HCT116 (cell line): Measurements from ENCODE around the gene CABYR. TPM values are rescaled to one million over a fixed set of nuclear protein-coding genes. Genes with fewer than 3 reads are reported as not detected.

Experiments used
- ATAC-seq: fragments of 200-7000 bp; cut with Tn5 transposase; 2 replicates; pipeline ENCODE4 v1.9.1; 2020; ENCODE audit warnings: mild to moderate bottlenecking, moderate library complexity
- BruUV-seq: library from RNA; stranded (reverse); fragments of 400-500 nt; replicated peaks from 2 replicates; lab custom pipeline; 2021; lab: Mats Ljungman, UMichigan
- CTCF ChIA-PET: fragments of 300-600 bp; sonication (Branson Sonifier 250); formaldehyde crosslinking; loops from one replicate; lab custom pipeline; 2021; ENCODE audit warnings: antibody characterized with exemption; lab: Charles Lee
- POLR2A ChIA-PET: fragments of 300-600, 350-600 bp; sonication (Branson Sonifier 250); formaldehyde crosslinking; loops from one replicate; lab custom pipeline; 2021; ENCODE audit warnings: antibody characterized with exemption; lab: Charles Lee
- RAD21 ChIA-PET, 2 experiments: fragments of 300-600 bp; sonication (Branson Sonifier 250); formaldehyde crosslinking; loops; one replicate each; lab custom pipeline; 2023; ENCODE audit warnings: low total read pairs in 2 of 2; ENCODE audit not compliant: uncharacterized antibody in 2 of 2, unreplicated experiment in 2 of 2, low non-redundant PET in 1 of 2; lab: Charles Lee
- DNase-seq: peaks from one replicate; pipeline ENCODE4 v3.0.0-alpha.2; 2010; ENCODE audit warnings: low read depth, low spot score
- H2AFZ ChIP-seq: fragments of 200-600 bp; shearing (Covaris generic), sonication (generic); 2 replicates; pipeline ENCODE4 v1.6.1; 2017; ENCODE audit warnings: low read depth, mixed run types, mixed read lengths, antibody characterized with exemption, low read length; ENCODE audit not compliant: poor library complexity, severe bottlenecking
- H3K27ac ChIP-seq: 2 replicates; pipeline ENCODE4 v1.5.1; 2012; ENCODE audit warnings: low read depth, low read length
- H3K27me3 ChIP-seq: fragments of 200-600 bp; sonication (generic); 2 replicates; pipeline ENCODE4 v1.6.1; 2016; ENCODE audit warnings: mixed run types, low read length, mixed read lengths; ENCODE audit not compliant: insufficient read depth
- H3K36me3 ChIP-seq, 2 experiments: fragments of 200-500 bp in 1 of 2; fragments of 200-600 bp in 1 of 2; sonication (Bioruptor generic) in 1 of 2; sonication (generic) in 1 of 2; 2 replicates each; pipeline versions ENCODE4 v1.5.1 to v1.6.1; 2014 to 2016; ENCODE audit warnings: low read length in 2 of 2, inconsistent platforms in 1 of 2, mixed read lengths in 1 of 2, mixed run types in 1 of 2; ENCODE audit not compliant: insufficient read depth in 2 of 2, control insufficient read depth in 1 of 2
- H3K4me1 ChIP-seq, 2 experiments: fragments of 200-600 bp in 1 of 2; sonication (generic) in 1 of 2; 2 replicates each; pipeline versions ENCODE4 v1.5.1 to v1.6.1; 2012 to 2017; ENCODE audit warnings: low read length in 2 of 2, inconsistent platforms in 1 of 2, mild to moderate bottlenecking in 1 of 2, mixed read lengths in 1 of 2, mixed run types in 1 of 2, moderate library complexity in 1 of 2; ENCODE audit not compliant: insufficient read depth in 2 of 2, control insufficient read depth in 1 of 2
- H3K4me2 ChIP-seq: fragments of 200-600 bp; sonication (generic); 2 replicates; pipeline ENCODE4 v1.6.1; 2017; ENCODE audit warnings: mixed run types, low read length, mixed read lengths
- H3K4me3 ChIP-seq, 2 experiments: fragments of 200-600 bp in 1 of 2; sonication (generic) in 1 of 2; replicated peaks in 1 of 2; 2 replicates each; pipeline ENCODE4 v1.5.1; 2011 to 2016; ENCODE audit warnings: low read length in 2 of 2, control low read depth in 1 of 2, low read depth in 1 of 2, mild to moderate bottlenecking in 1 of 2, mixed read lengths in 1 of 2, mixed run types in 1 of 2
- H3K79me2 ChIP-seq: fragments of 200-600 bp; sonication (generic); 2 replicates; pipeline ENCODE4 v1.6.1; 2017; ENCODE audit warnings: mild to moderate bottlenecking, mixed run types, low read length, moderate library complexity, mixed read lengths; ENCODE audit not compliant: insufficient read depth
- H3K9ac ChIP-seq: fragments of 200-600 bp; sonication (generic); 2 replicates; pipeline ENCODE4 v1.6.1; 2016; ENCODE audit warnings: low read length, mixed read lengths
- H3K9me2 ChIP-seq: fragments of 200-600 bp; sonication (generic), shearing (Covaris generic); 2 replicates; pipeline ENCODE4 v1.6.1; 2017; ENCODE audit warnings: mixed run types, mild to moderate bottlenecking, moderate library complexity; ENCODE audit not compliant: insufficient read depth
- H3K9me3 ChIP-seq, 2 experiments: fragments of 200-500 bp in 1 of 2; fragments of 200-600 bp in 1 of 2; sonication (Bioruptor generic) in 1 of 2; sonication (generic) in 1 of 2; 2 replicates each; pipeline ENCODE4 v1.6.1; 2014 to 2017; ENCODE audit warnings: low read length in 2 of 2, mixed read lengths in 2 of 2, inconsistent platforms in 1 of 2, low read depth in 1 of 2, mild to moderate bottlenecking in 1 of 2, mixed run types in 1 of 2, moderate library complexity in 1 of 2; ENCODE audit not compliant: control insufficient read depth in 1 of 2, insufficient read depth in 1 of 2
- H4K20me1 ChIP-seq: fragments of 200-600 bp; sonication (generic), shearing (Covaris generic); 2 replicates; pipeline ENCODE4 v1.6.1; 2017; ENCODE audit warnings: mixed run types, mild to moderate bottlenecking, moderate library complexity; ENCODE audit not compliant: insufficient read depth
- ATF3 ChIP-seq: IDR thresholded peaks from 2 replicates; pipeline ENCODE4 v1.6.1; 2012
- FOSL1 ChIP-seq: IDR thresholded peaks from 2 replicates; pipeline ENCODE4 v1.6.1; 2012; ENCODE audit warnings: low read depth
- MAX ChIP-seq: IDR thresholded peaks from 2 replicates; pipeline ENCODE4 v1.6.1; 2012
- TCF7L2 ChIP-seq: IDR thresholded peaks from 2 replicates; pipeline ENCODE4 v1.7.0; 2011; ENCODE audit warnings: borderline replicate concordance, inconsistent platforms; ENCODE audit not compliant: insufficient read depth, insufficient read length; ENCODE audit errors: extremely low read depth
- ZFX ChIP-seq: fragments of 450-650 bp; IDR thresholded peaks from 2 replicates; pipeline ENCODE4 v1.6.1; 2017
- intact Hi-C: fragments of 100-400 bp; cut with micrococcal nuclease; formaldehyde crosslinking; loops from 2 replicates; pipeline ENCODE4 v1.10.0; 2022
- total RNA-seq: library from RNA; stranded (reverse); gene quantifications from one replicate; pipeline ENCODE4 v1.2.1, GENCODE V29; 2021; ENCODE audit not compliant: unreplicated experiment

The CABYR gene
- total RNA-seq, 1 experiment from 2014 or later = not detected

GRCh38 chr18:24127735-24128134 lies 11.1 kb upstream of the CABYR start:
- H3K4me3 ChIP-seq = no peak overlapping the region
- H3K4me1 ChIP-seq = peaks cover 0 to 2% of the 10 kb centered on the region in 2 experiments; a peak in 1 of 4 replicates
- DNase-seq = no peak
- no peak for ATAC-seq
- H3K9ac ChIP-seq = no peak overlapping the region
- H2AFZ ChIP-seq = no peak overlapping the region
- CTCF ChIA-PET = no interaction called here
- H3K4me2 ChIP-seq = no peak overlapping the region
- POLR2A ChIA-PET = no interaction called here
- no peaks in the 10 kb centered on the region for H3K9me3 ChIP-seq
- RAD21 ChIA-PET = no interaction called here
- no peak for TF ChIP-seq ZFX
- TF ChIP-seq ATF3 = no peak
- H3K79me2 ChIP-seq = no peaks in the 10 kb centered on the region
- H3K27ac ChIP-seq = no peak overlapping the region
- no peaks in the 10 kb centered on the region for H4K20me1 ChIP-seq
- intact Hi-C loops = no loop called here
- H3K9me2 ChIP-seq = no peaks in the 10 kb centered on the region
- no TSS peak for BruUV-seq
- H3K27me3 ChIP-seq = no peaks in the 10 kb centered on the region
- peaks cover 0 to 8% of the 10 kb centered on the region in 2 experiments; a peak in 2 of 4 replicates for H3K36me3 ChIP-seq

- ChIA-PET RAD21 (no interaction called here), CTCF (no interaction called here)
- no peak for ATAC-seq
Observed at GRCh38 chr18:24128700-24129099, 10.2 kb upstream of the CABYR start.

More at GRCh38 chr18:24128700-24129099, 10.2 kb upstream of the CABYR start:
- H3K9me3 ChIP-seq = no peaks in the 10 kb centered on the region
- DNase-seq = no peak
- H3K27me3 ChIP-seq = no peaks in the 10 kb centered on the region
- no peak overlapping the region for H3K27ac ChIP-seq
- no TSS peak for BruUV-seq
- no peaks in the 10 kb centered on the region for H3K79me2 ChIP-seq
- intact Hi-C loops = no loop called here
- H3K4me3 ChIP-seq = no peak overlapping the region
- POLR2A ChIA-PET = no interaction called here
- H3K9ac ChIP-seq = no peak overlapping the region
- H3K36me3 ChIP-seq = peaks cover 0 to 11% of the 10 kb centered on the region in 2 experiments; a peak in 2 of 4 replicates
- H2AFZ ChIP-seq = no peak overlapping the region
- no peaks in the 10 kb centered on the region for H4K20me1 ChIP-seq
- peaks cover 0 to 2% of the 10 kb centered on the region in 2 experiments; a peak in 1 of 4 replicates for H3K4me1 ChIP-seq
- no peaks in the 10 kb centered on the region for H3K9me2 ChIP-seq
- H3K4me2 ChIP-seq = no peak overlapping the region
- no peak for TF ChIP-seq MAX
- no peak for TF ChIP-seq TCF7L2
- TF ChIP-seq FOSL1 = no peak
